ENCODE results near the gene TEX2.

GRCh38 chr17:64212122-64212521, 50.9 kb downstream of the TEX2 start:
- TF ChIP-seq GATA2 (IDR thresholded peaks at IDR 0.05; ENCODE audit: low read depth, low read length) = no peak
- TF ChIP-seq GATA3 (IDR thresholded peaks at IDR 0.05; ENCODE audit: low read depth, low read length) = no peak

Data from SH-SY5Y (cell line).